IMR-90 (cell line): ENCODE data around the gene DUS2.
"Not testable (repeated sequence)": the region's sequence is repeated elsewhere in the genome, so short reads cannot be mapped to it uniquely, and the experiment has no call there.

Experiments
- BHLHE40 ChIP-seq: fragments of 150-350 bp; IDR thresholded peaks from 2 replicates; pipeline ENCODE4 v1.6.1; 2016; ENCODE audit warnings: mild to moderate bottlenecking, low read depth, low read length
- CHD1 ChIP-seq: IDR thresholded peaks from 2 replicates; pipeline ENCODE4 v1.6.1; 2012; ENCODE audit warnings: low read depth, low read length, improper control_type of control experiment
- MAZ ChIP-seq: IDR thresholded peaks from 2 replicates; pipeline ENCODE4 v1.6.1; 2012; ENCODE audit warnings: low read depth, mild to moderate bottlenecking, low read length, improper control_type of control experiment, moderate library complexity, borderline replicate concordance
- MXI1 ChIP-seq: IDR thresholded peaks from 2 replicates; pipeline ENCODE4 v1.6.1; 2012; ENCODE audit warnings: low read depth, mild to moderate bottlenecking, low read length, moderate library complexity, borderline replicate concordance
- NFE2L2 ChIP-seq: fragments of 150-350 bp; IDR thresholded peaks from 2 replicates; pipeline ENCODE4 v1.6.1; 2016; ENCODE audit warnings: low read depth, mild to moderate bottlenecking, low read length
- POLR2A ChIP-seq: IDR thresholded peaks from 2 replicates; pipeline ENCODE4 v1.6.1; 2012; ENCODE audit warnings: mild to moderate bottlenecking, low read depth, low read length
- RAD21 ChIP-seq: IDR thresholded peaks from 2 replicates; pipeline ENCODE4 v1.6.1; 2012; ENCODE audit warnings: low read length, improper control_type of control experiment
- RFX5 ChIP-seq: IDR thresholded peaks from 2 replicates; pipeline ENCODE4 v1.8.0; 2012; ENCODE audit warnings: low read depth, mild to moderate bottlenecking, low read length, moderate library complexity
- SMC3 ChIP-seq: fragments of 150-350 bp; IDR thresholded peaks from 2 replicates; pipeline ENCODE4 v1.6.1; 2016; ENCODE audit warnings: low read depth, mild to moderate bottlenecking, antibody characterized with exemption, low read length, moderate library complexity
- TF ChIP-seq, protein P1 (sequence below): conservative IDR thresholded peaks from 2 replicates; pipeline ENCODE4 v1.5.1; 2012; ENCODE audit warnings: mild to moderate bottlenecking, low read depth, low read length, improper control_type of control experiment

GRCh38 chr16:68009872-68010271, 13.2 kb upstream of the DUS2 start:
- TF ChIP-seq BHLHE40, POLR2A, RAD21, NFE2L2, SMC3, CHD1, MXI1, MAZ, RFX5: not testable (repeated sequence)
- TF ChIP-seq, protein P1, sequence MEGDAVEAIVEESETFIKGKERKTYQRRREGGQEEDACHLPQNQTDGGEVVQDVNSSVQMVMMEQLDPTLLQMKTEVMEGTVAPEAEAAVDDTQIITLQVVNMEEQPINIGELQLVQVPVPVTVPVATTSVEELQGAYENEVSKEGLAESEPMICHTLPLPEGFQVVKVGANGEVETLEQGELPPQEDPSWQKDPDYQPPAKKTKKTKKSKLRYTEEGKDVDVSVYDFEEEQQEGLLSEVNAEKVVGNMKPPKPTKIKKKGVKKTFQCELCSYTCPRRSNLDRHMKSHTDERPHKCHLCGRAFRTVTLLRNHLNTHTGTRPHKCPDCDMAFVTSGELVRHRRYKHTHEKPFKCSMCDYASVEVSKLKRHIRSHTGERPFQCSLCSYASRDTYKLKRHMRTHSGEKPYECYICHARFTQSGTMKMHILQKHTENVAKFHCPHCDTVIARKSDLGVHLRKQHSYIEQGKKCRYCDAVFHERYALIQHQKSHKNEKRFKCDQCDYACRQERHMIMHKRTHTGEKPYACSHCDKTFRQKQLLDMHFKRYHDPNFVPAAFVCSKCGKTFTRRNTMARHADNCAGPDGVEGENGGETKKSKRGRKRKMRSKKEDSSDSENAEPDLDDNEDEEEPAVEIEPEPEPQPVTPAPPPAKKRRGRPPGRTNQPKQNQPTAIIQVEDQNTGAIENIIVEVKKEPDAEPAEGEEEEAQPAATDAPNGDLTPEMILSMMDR, result not testable (repeated sequence)
